Activated CD4-positive, alpha-beta memory T cell treated with anti-CD3 and anti-CD28 coated beads for 36 hours (primary cell): ENCODE data around the gene ADAMTSL5. TPM values are rescaled to one million over a fixed set of nuclear protein-coding genes. Genes with fewer than 3 reads are reported as not detected.

Source experiments
- CTCF ChIA-PET: fragments of 350-600 bp; sonication (Branson Sonifier 250); formaldehyde crosslinking; loops from one replicate; lab custom pipeline; 2021; ENCODE audit warnings: antibody characterized with exemption, inconsistent platforms; lab: Charles Lee
- POLR2A ChIA-PET: fragments of 350-600 bp; sonication (Branson Sonifier 250); formaldehyde crosslinking; loops from one replicate; lab custom pipeline; 2021; ENCODE audit warnings: antibody characterized with exemption; lab: Charles Lee
- DNase-seq: peaks from one replicate; pipeline ENCODE4 v3.0.0-alpha.2; 2020
- H3K27ac Mint-ChIP-seq: one replicate; pipeline ENCODE4 v1.8.0; 2021; ENCODE audit warnings: mixed read lengths
- H3K27me3 Mint-ChIP-seq: one replicate; pipeline ENCODE4 v1.8.0; 2021; ENCODE audit warnings: mixed read lengths
- H3K36me3 Mint-ChIP-seq: one replicate; pipeline ENCODE4 v1.8.0; 2021; ENCODE audit warnings: mixed read lengths
- H3K4me1 Mint-ChIP-seq: one replicate; pipeline ENCODE4 v1.8.0; 2021; ENCODE audit warnings: low read depth, mixed read lengths
- H3K4me3 Mint-ChIP-seq: one replicate; pipeline ENCODE4 v1.8.0; 2021; ENCODE audit warnings: mild to moderate bottlenecking, mixed read lengths
- H3K9me3 Mint-ChIP-seq: one replicate; pipeline ENCODE4 v1.8.0; 2021; ENCODE audit warnings: mixed read lengths
- intact Hi-C: fragments of 100-400 bp; cut with micrococcal nuclease; formaldehyde crosslinking; loops from one replicate; pipeline ENCODE4 v1.15.1; 2023
- total RNA-seq, 2 experiments: library from RNA; stranded (reverse); gene quantifications; one replicate each; pipeline ENCODE4 v1.2.3, GENCODE V29; 2021

The ADAMTSL5 gene
- total RNA-seq, 2 experiments from 2014 or later: 1.9 to 3.7 TPM

DNA sequence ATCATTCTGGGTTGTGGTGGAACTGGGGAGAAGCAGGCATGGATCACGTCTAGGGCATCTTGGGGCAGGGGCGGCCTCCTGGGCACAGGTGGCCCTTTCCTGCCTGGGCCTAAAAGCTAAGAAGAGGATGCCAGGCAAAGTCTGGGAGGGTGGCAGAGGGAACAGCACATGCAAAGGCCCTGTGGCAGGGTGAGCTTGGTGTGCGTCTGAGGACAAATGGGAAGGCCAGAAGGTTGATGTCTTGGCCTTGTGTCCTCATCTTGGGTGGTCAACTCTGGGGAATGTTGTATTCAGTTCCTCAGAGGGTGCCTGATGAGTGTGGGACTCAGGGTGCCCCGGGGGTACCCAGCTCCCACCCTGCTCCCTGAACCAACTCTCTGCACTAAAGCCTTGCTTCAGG is 5.7 kb upstream of the ADAMTSL5 start:
- Mint-ChIP-seq H3K9me3 (no peaks in the 10 kb centered on the region), H3K27me3 (peaks cover 10% of the 10 kb centered on the region), H3K4me3 (no peak overlapping the region), H3K36me3 (no peaks in the 10 kb centered on the region), H3K27ac (no peak overlapping the region), H3K4me1 (no peaks in the 10 kb centered on the region)
- intact Hi-C loops: no loop called here
- DNase-seq: no peak
- ChIA-PET CTCF (no interaction called here), POLR2A (no interaction called here)

DNA sequence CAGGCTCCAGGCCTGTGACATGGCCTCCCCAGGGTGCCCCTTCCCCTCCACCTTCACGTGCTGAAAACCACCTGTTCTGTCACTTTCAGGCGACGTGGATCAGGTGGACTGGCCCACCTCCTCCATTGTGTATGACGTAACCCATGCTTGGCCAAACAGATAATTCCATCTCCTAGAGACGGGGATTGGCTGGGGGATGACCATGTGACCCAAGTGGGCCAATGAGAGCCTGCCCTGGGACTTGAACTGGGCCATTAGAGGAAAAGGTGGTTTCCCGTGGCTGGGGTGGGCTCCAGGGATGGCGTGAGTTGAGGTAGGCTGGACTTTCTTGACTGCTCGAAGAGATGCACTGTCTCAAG is 3.6 kb upstream of the ADAMTSL5 start:
- H3K27me3 Mint-ChIP-seq: peaks cover 3% of the 10 kb centered on the region
- H3K36me3 Mint-ChIP-seq: no peaks in the 10 kb centered on the region
- peaks cover 3% of the 10 kb centered on the region for H3K4me1 Mint-ChIP-seq
- DNase-seq: no peak
- ChIA-PET POLR2A (no interaction called here), CTCF (no interaction called here)
- no peaks in the 10 kb centered on the region for H3K9me3 Mint-ChIP-seq
- no peak overlapping the region for H3K4me3 Mint-ChIP-seq
- H3K27ac Mint-ChIP-seq: no peak overlapping the region
- intact Hi-C loops: no loop called here

GRCh38 chr19:1514986-1515721 is 2.3 kb upstream of the ADAMTSL5 start:
- Mint-ChIP-seq H3K27ac (no peak overlapping the region), H3K9me3 (no peaks in the 10 kb centered on the region), H3K27me3 (peaks cover 3% of the 10 kb centered on the region), H3K4me1 (peaks cover 3% of the 10 kb centered on the region), H3K4me3 (no peak overlapping the region), H3K36me3 (no peaks in the 10 kb centered on the region)
- DNase-seq: no peak
- CTCF ChIA-PET: interaction anchor here (0.9 kb wide), 2 partner anchors 71 to 271 kb away, joined by 3 read pairs; no protein-coding TSS in a partner anchor
- intact Hi-C loops: loop anchor here (5.0 kb wide), 3 partner anchors 38 to 238 kb away; partner anchors contain the start of genes C19orf25 and FAM174C
- POLR2A ChIA-PET: no interaction called here

GRCh38 chr19:1514295-1514661 is 1.5 kb upstream of the ADAMTSL5 start:
- Mint-ChIP-seq H3K27me3 (peaks cover 3% of the 10 kb centered on the region), H3K9me3 (no peaks in the 10 kb centered on the region), H3K36me3 (no peaks in the 10 kb centered on the region), H3K4me1 (peaks cover 3% of the 10 kb centered on the region), H3K4me3 (peak overlapping the region; percentile 39), H3K27ac (no peak overlapping the region)
- intact Hi-C loops: loop anchor here (5.0 kb wide), 3 partner anchors 37 to 237 kb away; partner anchors contain the start of genes C19orf25 and FAM174C
- DNase-seq: no peak
- ChIA-PET CTCF (interaction anchor here (0.5 to 0.9 kb wide), 3 partner anchors 64 to 270 kb away, joined by 3 to 4 read pairs (median 3); partner anchors contain the start of gene APC2), POLR2A (no interaction called here)

DNA sequence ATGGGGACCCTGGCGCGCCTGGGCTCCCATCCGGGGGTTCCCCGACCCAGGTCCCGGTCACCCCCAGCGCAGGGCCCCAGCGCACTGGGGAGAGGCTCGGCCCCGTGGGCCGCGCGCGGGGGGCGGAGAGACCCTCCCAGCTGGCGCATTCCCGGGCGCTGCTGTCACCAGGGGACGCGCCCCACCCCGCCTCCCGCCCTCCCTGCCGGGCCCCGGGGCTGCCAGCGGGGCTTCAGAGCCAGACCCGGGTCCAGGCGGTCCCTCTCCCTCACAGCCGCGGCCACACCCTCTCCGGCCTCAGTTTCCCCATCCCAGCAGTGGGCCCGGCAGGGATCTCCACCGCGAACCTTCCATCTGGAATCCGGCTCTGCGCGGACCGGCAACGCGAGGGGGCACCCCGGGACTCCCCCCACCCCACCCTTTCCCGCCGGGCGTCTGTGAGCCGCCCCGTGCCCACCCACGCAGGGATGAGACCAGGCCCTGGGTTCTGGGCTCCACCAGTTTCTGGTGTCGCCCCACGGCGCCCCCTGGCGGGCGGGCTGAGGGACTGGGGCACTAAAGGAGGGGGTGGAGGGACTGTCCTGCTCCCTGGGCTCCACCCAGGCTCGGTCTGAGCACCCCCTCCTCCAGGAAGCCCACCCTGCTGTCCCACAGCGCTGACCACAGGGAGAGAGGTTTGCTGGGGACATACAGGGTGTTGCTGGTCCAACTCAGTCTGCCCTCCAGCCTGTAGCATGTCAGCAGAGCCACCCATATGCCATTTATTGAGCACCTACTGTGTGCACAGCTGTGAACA is 878 bp upstream of the ADAMTSL5 start:
- intact Hi-C loops: loop anchor here (5.0 kb wide), 3 partner anchors 36 to 236 kb away; partner anchors contain the start of genes C19orf25 and FAM174C
- Mint-ChIP-seq H3K9me3 (no peaks in the 10 kb centered on the region), H3K4me1 (peaks cover 4% of the 10 kb centered on the region), H3K4me3 (peak overlapping the region; percentile 39), H3K36me3 (no peaks in the 10 kb centered on the region), H3K27ac (no peak overlapping the region), H3K27me3 (peaks cover 3% of the 10 kb centered on the region)
- peak; percentile 81 for DNase-seq
- POLR2A ChIA-PET: interaction anchor here (0.6 kb wide), 1 partner anchor 27 kb away, joined by 3 read pairs; no protein-coding TSS in a partner anchor
- CTCF ChIA-PET: interaction anchor here (0.5 kb wide), 1 partner anchor 64 kb away, joined by 4 read pairs; the partner anchor contains the start of gene APC2

DNA sequence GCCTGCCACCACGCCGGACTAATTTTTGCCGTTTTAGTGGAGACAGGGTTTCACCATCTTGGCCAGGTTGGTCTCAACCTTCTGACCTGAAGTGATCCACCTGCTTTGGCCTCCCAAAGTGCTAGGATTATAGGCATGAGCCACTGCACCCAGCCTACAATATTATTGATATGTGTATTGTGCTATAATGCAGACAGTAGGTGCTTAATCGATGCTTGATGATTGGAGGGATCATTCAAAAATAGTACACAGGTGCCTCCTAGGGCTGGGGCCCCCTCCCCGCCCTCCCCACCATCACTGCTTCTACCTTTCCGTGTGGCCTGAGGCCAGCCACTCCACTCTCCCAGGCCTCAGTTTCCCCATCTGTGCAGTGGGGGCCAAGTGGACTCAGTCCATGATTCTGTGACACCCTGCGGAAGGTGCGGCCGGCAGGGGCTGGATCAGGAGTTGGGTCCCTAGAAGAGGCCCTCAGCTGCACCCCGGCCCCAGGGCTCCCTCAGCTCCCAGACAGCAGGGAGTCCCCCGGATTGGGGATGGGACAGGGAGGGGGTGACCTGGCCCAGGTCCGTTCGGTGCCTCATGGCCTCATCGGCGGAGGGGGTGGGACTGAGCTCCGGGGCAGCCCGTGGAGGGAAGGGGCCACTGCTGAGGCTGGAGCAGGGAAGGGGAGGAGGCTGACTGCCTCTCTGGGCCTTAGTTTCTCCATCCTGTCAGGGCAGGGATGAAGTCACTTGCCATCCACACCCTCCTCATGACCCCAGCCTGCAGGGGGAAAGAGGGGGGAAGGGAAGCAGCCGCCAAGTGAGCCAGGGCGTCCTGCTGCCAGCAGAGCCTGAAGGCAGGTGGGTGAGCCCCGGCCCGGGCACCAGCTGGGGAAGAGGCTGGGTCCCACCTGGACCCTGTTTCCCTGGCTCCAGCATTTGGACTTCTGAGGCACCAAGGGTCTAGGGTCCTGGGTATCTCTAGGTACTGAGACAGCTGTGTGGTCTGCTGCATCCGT is 1.2 kb downstream of the ADAMTSL5 start:
- Mint-ChIP-seq H3K36me3 (no peaks in the 10 kb centered on the region), H3K27ac (no peak overlapping the region), H3K4me3 (peak overlapping the region; percentile 69), H3K9me3 (no peaks in the 10 kb centered on the region), H3K27me3 (peaks cover 3% of the 10 kb centered on the region), H3K4me1 (peaks cover 10% of the 10 kb centered on the region)
- intact Hi-C loops: loop anchor here (5.0 kb wide), 3 partner anchors 34 to 234 kb away; partner anchors contain the start of genes C19orf25 and FAM174C
- DNase-seq: peak; percentile 19
- ChIA-PET POLR2A (no interaction called here), CTCF (no interaction called here)

GRCh38 chr19:1510807-1511206 is 2.0 kb downstream of the ADAMTSL5 start:
- ChIA-PET CTCF (no interaction called here), POLR2A (no interaction called here)
- H3K36me3 Mint-ChIP-seq: no peaks in the 10 kb centered on the region
- H3K27ac Mint-ChIP-seq: no peak overlapping the region
- H3K27me3 Mint-ChIP-seq: peaks cover 1% of the 10 kb centered on the region
- no peak for DNase-seq
- no peak overlapping the region for H3K4me3 Mint-ChIP-seq
- intact Hi-C loops: loop anchor here (5.0 kb wide), 3 partner anchors 34 to 234 kb away; partner anchors contain the start of genes C19orf25 and FAM174C
- peaks cover 10% of the 10 kb centered on the region for H3K4me1 Mint-ChIP-seq
- H3K9me3 Mint-ChIP-seq: no peaks in the 10 kb centered on the region

DNA sequence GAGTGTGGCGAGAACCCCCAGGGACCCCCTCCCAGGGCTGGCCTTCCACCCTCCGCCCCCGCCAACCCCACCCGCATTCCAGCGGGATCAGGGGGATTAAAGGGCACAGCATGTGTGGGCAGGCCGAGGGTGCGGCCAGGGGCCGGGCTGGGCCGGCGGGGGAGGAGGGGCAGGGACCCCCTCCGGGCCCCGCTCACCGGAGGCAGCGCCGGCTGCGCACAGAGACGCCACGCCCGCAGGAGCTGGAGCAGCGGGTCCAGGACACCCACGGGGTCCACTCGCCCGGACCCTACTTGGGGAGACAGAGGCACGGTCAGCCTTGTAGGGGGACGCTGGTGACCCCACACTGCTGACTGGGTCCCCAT is 2.4 kb downstream of the ADAMTSL5 start:
- CTCF ChIA-PET: no interaction called here
- intact Hi-C loops: loop anchor here (5.0 kb wide), 3 partner anchors 33 to 233 kb away; partner anchors contain the start of genes C19orf25 and FAM174C

GRCh38 chr19:1509602-1510441 is 3.0 kb downstream of the ADAMTSL5 start:
- intact Hi-C loops: loop anchor here (5.0 kb wide), 3 partner anchors 33 to 233 kb away; partner anchors contain the start of genes C19orf25 and FAM174C
- Mint-ChIP-seq H3K9me3 (no peaks in the 10 kb centered on the region), H3K36me3 (no peaks in the 10 kb centered on the region), H3K27ac (no peak overlapping the region), H3K27me3 (peaks cover 7% of the 10 kb centered on the region), H3K4me1 (peaks cover 10% of the 10 kb centered on the region), H3K4me3 (no peak overlapping the region)
- no peak for DNase-seq
- ChIA-PET CTCF (interaction anchor here (1.0 kb wide), 2 partner anchors 19 to 258 kb away, joined by 3 read pairs; partner anchors contain the start of gene REEP6), POLR2A (no interaction called here)

More for the DNA sequence above, 2.4 kb downstream of the ADAMTSL5 start:
- POLR2A ChIA-PET: no interaction called here
- Mint-ChIP-seq H3K4me1 (peaks cover 10% of the 10 kb centered on the region), H3K36me3 (no peaks in the 10 kb centered on the region), H3K27ac (no peak overlapping the region), H3K9me3 (no peaks in the 10 kb centered on the region), H3K27me3 (peaks cover 5% of the 10 kb centered on the region), H3K4me3 (no peak overlapping the region)
- DNase-seq: no peak

GRCh38 chr19:1508507-1508856 is 4.3 kb downstream of the ADAMTSL5 start:
- intact Hi-C loops: no loop called here
- Mint-ChIP-seq H3K9me3 (no peaks in the 10 kb centered on the region), H3K27ac (no peak overlapping the region), H3K4me1 (peaks cover 10% of the 10 kb centered on the region), H3K27me3 (peaks cover 10% of the 10 kb centered on the region), H3K36me3 (no peaks in the 10 kb centered on the region), H3K4me3 (no peak overlapping the region)
- no peak for DNase-seq
- ChIA-PET POLR2A (no interaction called here), CTCF (interaction anchor here (1.0 kb wide), 1 partner anchor 260 kb away, joined by 3 read pairs; no protein-coding TSS in a partner anchor)
